Hematopoietic multipotent progenitor cell treated with erythropoietin and hydrocortisone succinate and interleukin-3 and kit ligand, for 17 days (in vitro differentiated cells): ENCODE results near the gene PKNOX2.

ENCODE experiments used
- DNase-seq: peaks from one replicate; pipeline ENCODE4 v3.0.0-alpha.2; 2015; ENCODE audit warnings: low spot score

The PKNOX2 gene

GRCh38 chr11:125413226-125413625 lies 248.7 kb downstream of the PKNOX2 start:
- DNase-seq: no peak

DNA sequence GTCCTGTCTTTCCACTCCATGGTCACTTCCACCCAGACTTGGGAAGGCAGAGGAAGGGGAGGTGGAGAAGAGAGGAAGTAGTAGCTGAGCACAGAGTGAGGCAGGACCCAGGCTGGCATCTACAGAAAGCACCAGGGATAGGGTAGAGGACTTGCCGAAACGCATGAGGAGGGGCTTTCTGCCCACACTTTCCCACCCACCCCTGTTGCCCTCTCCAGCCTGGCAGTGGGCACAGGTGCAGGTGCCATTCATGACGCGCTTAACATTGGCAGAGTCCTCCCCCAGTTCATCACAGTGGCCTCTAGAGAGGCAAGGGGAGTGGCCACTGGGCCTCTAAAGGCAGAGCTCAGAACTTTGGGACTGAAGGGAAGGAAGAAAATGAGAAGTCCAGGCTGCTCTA lies 249.6 kb downstream of the PKNOX2 start:
- DNase-seq: no peak

DNA sequence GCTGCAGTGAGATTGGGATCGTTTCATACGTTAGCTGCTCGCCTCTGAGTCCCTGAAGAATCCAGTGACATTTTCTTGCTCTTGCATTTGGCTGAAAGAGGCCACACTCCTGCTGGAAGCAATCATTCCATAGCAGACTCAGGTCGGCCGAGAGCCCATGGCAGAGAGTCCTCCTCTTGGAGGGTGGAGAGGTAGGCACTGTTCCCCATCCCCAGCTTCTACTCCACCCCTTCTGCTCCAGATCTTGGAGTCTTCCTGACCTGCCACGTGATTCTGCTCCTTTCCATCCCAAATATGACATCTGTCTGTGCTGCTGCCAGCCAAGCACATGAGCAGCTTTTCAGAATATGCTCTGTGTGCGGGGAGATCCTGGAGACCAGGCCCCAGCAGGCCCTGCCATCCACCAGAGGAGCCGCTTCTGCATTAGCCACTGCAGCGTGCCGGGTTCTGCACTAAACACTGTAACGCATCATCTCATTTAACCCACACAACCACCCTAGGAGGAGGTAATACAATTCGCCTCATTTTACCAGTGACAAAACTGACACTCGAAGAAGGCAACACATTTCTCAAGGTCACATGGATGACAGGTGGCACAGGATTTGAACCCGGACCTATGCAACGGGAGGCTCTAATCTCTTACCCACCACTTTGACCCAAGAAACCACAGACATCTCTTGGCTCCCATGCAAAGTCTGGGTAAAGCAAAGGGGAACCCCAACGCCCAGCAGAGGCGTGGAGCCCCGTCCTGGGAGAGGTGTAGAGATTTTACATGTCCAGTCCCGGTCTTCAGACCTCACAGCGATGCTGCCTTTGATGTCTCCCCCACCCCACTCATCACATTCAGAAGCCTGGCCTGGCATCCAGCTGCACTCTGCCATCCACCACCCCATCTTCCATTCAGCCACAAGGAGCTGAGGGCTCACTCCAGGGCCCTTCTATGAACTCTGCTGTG lies 252.7 kb downstream of the PKNOX2 start:
- no peak for DNase-seq

DNA sequence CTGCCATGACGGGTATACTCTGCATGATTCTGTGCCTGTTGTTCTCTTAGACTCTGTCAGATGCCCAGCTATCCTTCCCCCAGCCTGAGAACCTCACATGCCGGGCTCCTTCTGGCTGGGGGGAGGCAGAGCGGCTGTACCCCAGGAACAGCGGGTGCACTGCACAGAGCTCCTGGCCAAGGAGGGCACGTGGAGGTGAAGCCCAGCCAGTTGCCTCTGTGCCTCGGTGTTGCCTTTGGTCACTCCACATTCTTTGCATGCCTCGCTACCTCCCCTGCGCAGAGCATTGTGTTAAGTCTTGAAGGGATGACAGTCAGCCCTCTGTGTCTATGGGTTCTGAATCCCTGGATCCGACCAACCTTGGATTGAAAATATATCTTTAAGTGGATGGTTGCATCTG lies 253.8 kb downstream of the PKNOX2 start:
- no peak for DNase-seq

DNA sequence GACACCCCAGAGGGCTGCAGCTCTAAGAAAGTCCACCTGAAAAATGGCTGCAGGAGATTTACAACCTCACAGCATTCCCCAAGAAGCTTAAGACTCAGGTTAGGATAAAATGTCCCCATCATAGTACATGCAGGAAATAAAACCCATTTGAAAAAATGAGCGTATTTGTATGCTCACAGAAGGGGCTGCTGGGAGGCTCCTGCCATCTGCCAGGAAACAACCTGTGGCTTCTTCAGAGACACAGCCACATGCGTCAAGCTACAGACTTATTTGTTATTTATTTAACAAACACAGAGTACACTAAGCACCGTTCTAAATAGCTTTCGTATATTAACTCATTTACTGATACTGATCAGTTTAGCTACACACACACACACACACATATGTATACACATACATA lies 258.1 kb downstream of the PKNOX2 start:
- no peak for DNase-seq

DNA sequence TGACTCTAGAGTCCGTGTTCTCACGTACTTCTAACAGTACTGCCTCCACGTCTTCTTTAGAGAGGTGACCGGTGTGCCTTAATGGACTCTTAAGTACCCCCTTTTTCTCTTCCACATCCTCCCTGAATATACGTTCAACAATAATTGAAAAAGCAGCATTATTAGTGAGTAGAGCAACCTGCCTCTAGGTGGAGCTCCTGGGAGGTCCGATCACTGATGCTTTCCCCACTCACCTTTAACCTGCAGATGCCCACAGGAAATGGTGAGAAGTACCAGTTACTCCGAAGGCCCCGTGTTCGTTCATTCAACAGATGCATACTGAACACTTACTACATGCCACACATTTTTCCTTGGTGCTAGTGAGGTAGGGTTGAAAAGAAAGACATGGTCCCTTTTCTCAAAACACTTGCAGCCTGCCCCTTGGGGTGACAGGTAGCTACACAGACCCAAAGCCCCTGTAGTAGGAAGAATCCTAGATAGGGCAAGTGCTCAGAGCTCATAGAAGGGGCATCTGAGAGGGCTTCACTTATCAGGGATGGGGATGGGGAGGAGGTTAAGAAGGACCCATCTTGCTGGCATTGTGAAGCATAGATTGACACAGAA lies 258.8 kb downstream of the PKNOX2 start:
- DNase-seq: no peak

DNA sequence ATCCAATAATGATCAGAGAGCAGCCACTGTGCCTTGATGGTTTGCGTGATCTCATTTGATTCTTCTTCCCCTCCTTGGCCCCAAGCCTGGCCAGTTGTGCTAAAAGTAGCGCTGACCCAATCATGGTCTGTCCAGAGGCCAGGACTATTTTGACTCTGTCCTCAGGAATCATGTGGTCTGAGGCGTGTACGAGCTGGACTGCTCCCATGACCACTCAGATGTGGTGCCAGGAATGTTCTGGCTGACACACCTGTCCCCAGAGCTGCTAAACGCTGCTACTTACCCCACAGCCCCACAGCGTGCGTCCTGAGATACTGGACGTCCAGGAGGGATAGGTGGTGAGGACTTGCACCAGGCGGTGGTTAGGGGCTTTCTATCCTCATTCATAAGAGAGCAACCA lies 261.1 kb downstream of the PKNOX2 start:
- DNase-seq: no peak

- no peak for DNase-seq
Measured at GRCh38 chr11:125426818-125427528, 262.4 kb downstream of the PKNOX2 start.

GRCh38 chr11:125428486-125429173 lies 264.1 kb downstream of the PKNOX2 start:
- no peak for DNase-seq

GRCh38 chr11:125429174-125429707 lies 264.7 kb downstream of the PKNOX2 start:
- no peak for DNase-seq

GRCh38 chr11:125429807-125430678 lies 265.5 kb downstream of the PKNOX2 start:
- DNase-seq: no peak

GRCh38 chr11:125431009-125431408 lies 266.5 kb downstream of the PKNOX2 start:
- no peak for DNase-seq

GRCh38 chr11:125431481-125431880 lies 266.9 kb downstream of the PKNOX2 start:
- DNase-seq: no peak

- no peak for DNase-seq
Measured at GRCh38 chr11:125433454-125434121, 269.0 kb downstream of the PKNOX2 start.

DNA sequence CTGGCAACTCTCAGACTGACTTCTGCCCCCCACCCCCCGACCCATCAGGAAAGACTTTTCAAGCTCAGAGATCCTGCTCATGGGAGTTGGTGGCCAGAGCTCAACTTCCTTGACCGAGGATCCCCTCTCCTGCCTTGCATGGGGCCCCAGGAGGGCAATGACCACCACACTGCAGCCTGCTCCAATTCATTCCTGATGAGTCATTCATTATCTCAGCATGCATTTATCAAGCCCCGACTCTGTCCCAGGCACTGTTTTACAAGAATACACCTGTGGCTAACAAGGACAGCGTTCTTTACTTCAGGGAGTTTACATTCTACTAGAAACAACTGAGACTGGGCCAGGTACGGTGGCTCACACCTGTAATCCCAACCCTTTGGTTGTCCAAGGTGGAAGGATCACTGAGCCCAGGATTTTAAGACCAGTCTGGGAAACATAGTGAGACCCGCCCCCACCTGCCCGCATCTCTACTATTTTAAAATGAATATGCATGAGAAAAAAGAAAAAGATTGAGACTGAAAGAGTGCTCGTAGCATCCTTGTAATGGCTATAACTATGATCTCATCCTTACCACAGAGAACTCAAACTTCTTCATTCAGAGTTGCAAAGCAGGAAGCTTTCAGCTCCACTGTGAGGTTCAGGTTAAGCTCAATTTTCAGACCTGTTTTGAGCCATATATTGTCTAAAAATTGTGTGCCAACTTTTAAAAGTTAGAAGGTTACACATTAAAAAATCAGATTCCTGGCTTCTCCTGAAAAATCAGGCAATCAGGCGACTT lies 271.1 kb downstream of the PKNOX2 start:
- no peak for DNase-seq

DNA sequence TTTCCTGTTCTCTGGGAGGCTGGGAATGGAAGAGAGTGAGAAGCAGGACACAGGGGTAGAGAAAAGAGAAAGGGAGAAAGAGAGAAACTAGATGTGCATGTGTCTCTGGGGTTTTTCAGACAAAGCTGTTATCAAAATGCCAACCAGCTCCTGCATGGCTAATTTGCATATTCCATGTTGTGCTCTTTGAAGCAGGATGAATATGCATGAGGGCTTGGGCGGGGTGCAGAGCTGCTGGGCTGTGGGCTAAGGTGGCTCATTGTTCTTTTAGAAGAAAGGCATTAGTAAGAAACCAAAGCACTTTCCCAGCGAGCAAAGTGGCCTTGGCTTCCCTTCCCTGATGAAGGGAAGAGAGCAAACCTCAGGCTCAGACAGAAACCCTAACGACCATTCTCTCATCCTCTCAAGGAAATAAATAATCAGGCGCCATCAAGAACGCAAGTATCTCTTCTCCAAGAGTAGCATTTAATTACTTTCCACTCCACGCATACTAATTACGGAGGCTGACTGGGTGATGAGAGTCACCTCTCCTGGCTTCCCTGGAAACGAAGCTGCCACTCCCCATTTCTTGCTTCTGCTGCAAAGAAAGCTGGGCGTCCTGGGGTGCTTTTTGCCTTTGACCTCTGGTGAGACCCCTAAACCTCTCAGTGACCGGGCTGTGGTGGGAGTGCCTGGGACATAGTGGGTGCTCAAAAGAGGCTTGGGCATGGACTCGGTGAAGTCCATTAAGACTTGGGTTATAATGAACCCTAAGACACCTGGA lies 277.3 kb downstream of the PKNOX2 start:
- no peak for DNase-seq

GRCh38 chr11:125442946-125443345 lies 278.4 kb downstream of the PKNOX2 start:
- no peak for DNase-seq

DNA sequence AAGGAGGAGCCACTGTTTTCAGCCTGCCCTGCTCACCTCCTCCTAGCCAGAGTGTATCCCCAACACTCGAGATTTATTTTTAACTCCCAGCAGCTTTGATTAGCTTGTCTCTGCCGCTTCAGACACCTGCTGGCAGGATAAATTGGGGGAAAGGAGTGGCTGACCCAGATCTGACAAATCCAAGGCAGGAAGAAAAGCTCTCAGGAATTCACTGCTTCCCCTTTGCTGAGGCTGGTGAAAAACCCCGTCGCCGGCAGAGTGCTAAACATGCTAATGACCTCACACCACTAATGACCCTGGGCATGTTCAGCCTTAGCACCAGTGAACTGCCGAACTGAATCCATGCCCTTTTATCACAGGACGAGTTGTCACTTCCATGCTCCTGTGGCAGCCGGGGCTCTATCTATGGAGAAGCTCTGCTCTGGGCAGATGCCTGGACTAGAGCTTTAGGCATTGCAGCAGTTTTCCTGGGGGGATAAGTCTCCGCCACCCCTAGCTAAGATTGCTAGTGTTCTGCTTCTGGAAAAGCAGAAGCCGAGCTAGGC lies 279.3 kb downstream of the PKNOX2 start:
- DNase-seq: no peak

- no peak for DNase-seq
Measured at GRCh38 chr11:125445731-125446130, 281.2 kb downstream of the PKNOX2 start.
